Nephron progenitor cell (in vitro differentiated cells): ENCODE data around the gene DRC1.

ENCODE experiments used
- DNase-seq: peaks from one replicate; pipeline ENCODE4 v3.0.0; 2021
- H3K27ac Mint-ChIP-seq: 2 replicates; pipeline ENCODE4 v1.8.0; 2021; ENCODE audit warnings: mild to moderate bottlenecking, moderate library complexity, mixed read lengths
- H3K27me3 Mint-ChIP-seq: 2 replicates; pipeline ENCODE4 v1.8.0; 2021; ENCODE audit warnings: mild to moderate bottlenecking, low read depth, mixed read lengths; ENCODE audit not compliant: poor library complexity
- H3K36me3 Mint-ChIP-seq: 2 replicates; pipeline ENCODE4 v1.8.0; 2021; ENCODE audit warnings: low read depth, mixed read lengths
- H3K4me1 Mint-ChIP-seq: 2 replicates; pipeline ENCODE4 v1.8.0; 2021; ENCODE audit warnings: mixed read lengths
- H3K4me3 Mint-ChIP-seq: 2 replicates; pipeline ENCODE4 v1.8.0; 2021; ENCODE audit warnings: mild to moderate bottlenecking, moderate library complexity, mixed read lengths
- H3K9me3 Mint-ChIP-seq: 2 replicates; pipeline ENCODE4 v1.8.0; 2021; ENCODE audit warnings: mild to moderate bottlenecking, moderate library complexity, mixed read lengths
- CTCF ChIP-seq: fragments of 200-600 bp; sonication (generic); IDR thresholded peaks from 2 replicates; pipeline ENCODE4 v1.5.0; 2021; ENCODE audit warnings: antibody characterized with exemption

The DRC1 gene

GRCh38 chr2:26494199-26494598 is 92.5 kb downstream of the DRC1 start:
- Mint-ChIP-seq H3K27ac (no peak overlapping the region), H3K9me3 (no peaks in the 10 kb centered on the region), H3K4me3 (no peak overlapping the region), H3K4me1 (peaks cover 9% of the 10 kb centered on the region), H3K36me3 (no peaks in the 10 kb centered on the region), H3K27me3 (peaks cover 30% of the 10 kb centered on the region)
- TF ChIP-seq CTCF, result no peak
- no peak for DNase-seq

DNA sequence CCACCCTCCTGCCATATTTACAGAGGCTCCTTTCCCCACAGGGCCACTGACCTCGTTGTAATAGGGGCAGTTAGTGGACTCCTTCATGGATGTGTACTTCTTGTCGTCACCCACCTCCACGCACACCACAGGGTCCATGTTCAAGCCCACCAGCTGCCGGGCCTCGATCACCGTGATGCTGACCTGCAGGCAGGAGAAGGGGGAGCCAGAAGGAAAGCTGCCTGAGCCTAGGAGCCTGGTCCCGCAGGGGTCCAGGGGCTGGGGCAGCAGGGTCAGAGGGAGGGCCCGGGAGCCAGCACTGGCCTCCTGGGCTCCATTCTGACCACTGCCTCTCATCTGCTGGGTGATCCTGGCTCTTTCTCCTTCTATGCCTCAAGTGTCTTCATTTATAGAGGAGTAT is 93.2 kb downstream of the DRC1 start:
- H3K4me1 Mint-ChIP-seq, result peaks cover 9% of the 10 kb centered on the region
- no peak for DNase-seq

DNA sequence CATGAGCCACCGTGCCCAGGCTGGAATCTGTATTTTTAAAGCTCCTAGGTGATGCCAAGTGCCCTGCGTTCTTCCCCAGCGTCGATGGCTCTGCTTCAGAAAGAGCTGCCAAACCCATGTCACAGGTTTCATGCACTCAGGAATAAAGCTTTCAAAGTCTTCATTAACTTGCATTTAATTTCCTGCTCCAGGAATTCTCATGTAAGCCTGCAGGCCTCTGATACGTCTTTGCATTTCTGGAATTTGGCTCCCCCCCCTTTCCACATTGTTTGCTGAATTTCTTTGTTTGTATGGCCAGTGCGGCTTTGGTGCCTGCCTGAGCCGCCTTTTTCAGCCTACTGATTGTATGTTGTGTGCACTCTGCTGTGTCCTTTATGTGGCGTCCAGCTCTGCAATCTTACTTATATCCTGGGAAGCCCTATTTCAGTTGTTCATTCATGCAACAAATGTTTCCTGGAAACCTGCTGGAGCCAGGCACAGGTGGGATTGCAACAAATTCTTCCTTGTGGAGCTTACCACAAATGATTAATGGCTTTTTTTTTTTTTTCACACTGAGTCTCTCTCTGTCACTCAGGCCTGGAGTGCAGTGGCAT is 94.1 kb downstream of the DRC1 start:
- Mint-ChIP-seq H3K27ac (peak overlapping the region; percentile 12), H3K4me3 (no peak overlapping the region), H3K9me3 (no peaks in the 10 kb centered on the region), H3K36me3 (no peaks in the 10 kb centered on the region), H3K27me3 (peaks cover 40% of the 10 kb centered on the region), H3K4me1 (peaks cover 9% of the 10 kb centered on the region)
- DNase-seq, result no peak
- no peak for TF ChIP-seq CTCF

More for the DNA sequence above, 93.2 kb downstream of the DRC1 start:
- Mint-ChIP-seq H3K9me3 (no peaks in the 10 kb centered on the region), H3K4me3 (no peak overlapping the region), H3K27me3 (peaks cover 31% of the 10 kb centered on the region), H3K27ac (no peak overlapping the region), H3K36me3 (no peaks in the 10 kb centered on the region)
- no peak for TF ChIP-seq CTCF

- no peak overlapping the region for H3K27ac Mint-ChIP-seq
- H3K9me3 Mint-ChIP-seq, result no peaks in the 10 kb centered on the region
- no peak for TF ChIP-seq CTCF
- H3K4me1 Mint-ChIP-seq, result peaks cover 14% of the 10 kb centered on the region
- peaks cover 77% of the 10 kb centered on the region for H3K27me3 Mint-ChIP-seq
- H3K4me3 Mint-ChIP-seq, result no peak overlapping the region
- H3K36me3 Mint-ChIP-seq, result no peaks in the 10 kb centered on the region
- DNase-seq, result no peak
These were observed 98.7 kb downstream of the DRC1 start for GRCh38 chr2:26500406-26500805.

DNA sequence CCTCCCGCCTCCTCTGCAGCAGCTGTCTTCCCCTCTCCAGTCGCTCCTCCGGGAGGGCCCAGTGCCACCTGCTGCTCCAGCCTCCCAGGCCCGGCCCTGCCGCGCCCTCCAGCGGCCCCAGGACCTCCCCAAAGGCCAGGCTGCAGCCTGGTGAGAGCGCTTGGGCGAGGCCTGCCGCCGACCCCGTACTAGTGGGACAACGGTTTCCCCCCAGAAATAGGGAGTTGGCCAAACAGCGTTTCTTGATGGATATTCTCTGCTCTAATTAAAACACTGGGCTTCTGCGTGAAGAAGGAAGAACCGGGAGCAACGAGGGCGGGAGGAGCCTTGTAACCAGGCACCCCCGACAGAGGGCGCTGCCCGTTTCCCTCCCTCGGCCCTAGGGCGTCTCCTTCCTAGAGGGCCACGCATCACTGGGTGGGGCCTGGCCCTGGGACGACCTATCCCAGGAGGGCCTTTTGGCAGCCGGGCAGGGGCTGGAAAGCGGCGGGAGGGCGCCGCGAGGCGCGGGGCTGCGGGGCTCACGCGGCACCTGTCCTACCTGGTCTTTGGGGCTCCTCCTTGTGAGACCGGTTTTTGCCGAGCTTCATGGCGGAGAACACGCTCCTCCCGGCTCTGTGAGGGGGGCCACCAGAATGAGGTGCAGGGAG is 101.6 kb downstream of the DRC1 start:
- H3K4me1 Mint-ChIP-seq, result peaks cover 6% of the 10 kb centered on the region
- DNase-seq, result peak; percentile 92
- peak; percentile 94 for TF ChIP-seq CTCF

DNA sequence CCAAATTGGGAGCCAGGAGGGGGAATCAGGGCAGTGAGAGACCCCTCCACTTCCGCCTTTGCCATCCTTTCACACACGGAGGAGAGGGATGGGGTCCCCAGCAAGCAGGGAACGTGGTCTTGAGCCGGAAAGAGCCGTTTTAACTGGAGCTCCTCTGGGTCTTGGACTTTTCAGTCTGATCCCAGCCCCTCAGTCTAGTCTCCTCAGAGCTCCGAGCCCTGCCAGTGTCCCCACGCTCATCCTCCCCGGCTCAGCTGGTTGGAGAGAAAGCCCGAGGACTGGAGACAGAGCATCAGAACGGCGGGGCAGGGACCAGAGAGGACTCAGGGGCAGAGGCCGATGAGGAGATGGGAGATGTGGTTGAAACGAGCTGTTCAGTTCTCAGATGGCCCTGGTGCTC is 102.3 kb downstream of the DRC1 start:
- Mint-ChIP-seq H3K9me3 (no peaks in the 10 kb centered on the region), H3K36me3 (no peaks in the 10 kb centered on the region), H3K27ac (no peak overlapping the region), H3K4me3 (peak overlapping the region; percentile 78), H3K4me1 (peaks cover 6% of the 10 kb centered on the region), H3K27me3 (peaks cover 53% of the 10 kb centered on the region)
- no peak for TF ChIP-seq CTCF
- DNase-seq, result no peak

More for the DNA sequence above, 101.6 kb downstream of the DRC1 start:
- H3K27me3 Mint-ChIP-seq, result peaks cover 55% of the 10 kb centered on the region
- peak overlapping the region; percentile 78 for H3K4me3 Mint-ChIP-seq
- H3K9me3 Mint-ChIP-seq, result no peaks in the 10 kb centered on the region
- H3K36me3 Mint-ChIP-seq, result no peaks in the 10 kb centered on the region
- H3K27ac Mint-ChIP-seq, result no peak overlapping the region
